ENCODE results near the gene DBN1. TPM values are rescaled to one million over a fixed set of nuclear protein-coding genes. Genes with fewer than 3 reads are reported as not detected.
A peak's percentile ranks its signal among the peaks of the same experiment; 100 is the strongest.
"Not testable (repeated sequence)": the region's sequence is repeated elsewhere in the genome, so short reads cannot be mapped to it uniquely, and the experiment has no call there.

Gene DBN1
- total RNA-seq, 1 experiment from 2014 or later, result 286 TPM

GRCh38 chr5:177425196-177425800 is 48.1 kb downstream of the DBN1 start:
- BruUV-seq (replicated peaks), result no TSS peak
- POLR2A ChIA-PET (ENCODE audit: low non-redundant PET), result no interaction called here

GRCh38 chr5:177423671-177424070 is 49.8 kb downstream of the DBN1 start:
- H3K4me1 ChIP-seq (ENCODE audit: insufficient read depth, low read length, poor library complexity, severe bottlenecking), result peaks cover 13% of the 10 kb centered on the region
- H3K4me3 ChIP-seq (ENCODE audit: low read depth, low read length, poor library complexity, severe bottlenecking), result no peak overlapping the region
- ChIA-PET POLR2A (ENCODE audit: low non-redundant PET) (no interaction called here), CTCF (no interaction called here)
- no peaks in the 10 kb centered on the region for H3K27me3 ChIP-seq (replicated peaks; ENCODE audit: insufficient read depth, low read depth, low read length, poor library complexity)
- H3K36me3 ChIP-seq (ENCODE audit: insufficient read depth, low read length, poor library complexity, severe bottlenecking), result no peaks in the 10 kb centered on the region
- no peak overlapping the region for H3K27ac ChIP-seq (ENCODE audit: low read depth, low read length, poor library complexity, severe bottlenecking)
- intact Hi-C loops (cut with micrococcal nuclease; ENCODE audit: unreplicated experiment), result no loop called here
- BruUV-seq (replicated peaks), result no TSS peak
- no peak for DNase-seq (ENCODE audit: low spot score)
- TF ChIP-seq EZH2 (IDR thresholded peaks at IDR 0.05; ENCODE audit: borderline replicate concordance, low read depth, low read length, poor library complexity, severe bottlenecking), result no peak
- TF ChIP-seq CTCF (conservative IDR thresholded peaks at IDR 0.05; ENCODE audit: low read depth, low read length), result no peak
- no peaks in the 10 kb centered on the region for H3K9me3 ChIP-seq (ENCODE audit: low read depth, low read length, poor library complexity, severe bottlenecking)

More at GRCh38 chr5:177425196-177425800, 48.1 kb downstream of the DBN1 start:
- CTCF ChIA-PET, result interaction anchor here (1.3 kb wide), 1 partner anchor 115 kb away, joined by 5 read pairs; no protein-coding TSS in a partner anchor
- intact Hi-C loops (cut with micrococcal nuclease; ENCODE audit: unreplicated experiment), result no loop called here
- peaks cover 13% of the 10 kb centered on the region for H3K4me1 ChIP-seq (ENCODE audit: insufficient read depth, low read length, poor library complexity, severe bottlenecking)
- no peaks in the 10 kb centered on the region for H3K9me3 ChIP-seq (ENCODE audit: low read depth, low read length, poor library complexity, severe bottlenecking)
- H3K36me3 ChIP-seq (ENCODE audit: insufficient read depth, low read length, poor library complexity, severe bottlenecking), result no peaks in the 10 kb centered on the region
- H3K27me3 ChIP-seq (replicated peaks; ENCODE audit: insufficient read depth, low read depth, low read length, poor library complexity), result no peaks in the 10 kb centered on the region
- peak overlapping the region; percentile 76 for H3K27ac ChIP-seq (ENCODE audit: low read depth, low read length, poor library complexity, severe bottlenecking)
- peak overlapping the region; percentile 61 for H3K4me3 ChIP-seq (ENCODE audit: low read depth, low read length, poor library complexity, severe bottlenecking)
- TF ChIP-seq CTCF (conservative IDR thresholded peaks at IDR 0.05; ENCODE audit: low read depth, low read length) (no peak), EZH2 (IDR thresholded peaks at IDR 0.05; ENCODE audit: borderline replicate concordance, low read depth, low read length, poor library complexity, severe bottlenecking) (no peak)
- no peak for DNase-seq (ENCODE audit: low spot score)

GRCh38 chr5:177421062-177421798 is 52.2 kb downstream of the DBN1 start:
- H3K27me3 ChIP-seq (replicated peaks; ENCODE audit: insufficient read depth, low read depth, low read length, poor library complexity), result no peaks in the 10 kb centered on the region
- no peak for DNase-seq (ENCODE audit: low spot score)
- no peak overlapping the region for H3K27ac ChIP-seq (ENCODE audit: low read depth, low read length, poor library complexity, severe bottlenecking)
- H3K9me3 ChIP-seq (ENCODE audit: low read depth, low read length, poor library complexity, severe bottlenecking), result no peaks in the 10 kb centered on the region
- no peaks in the 10 kb centered on the region for H3K36me3 ChIP-seq (ENCODE audit: insufficient read depth, low read length, poor library complexity, severe bottlenecking)
- TF ChIP-seq CTCF (conservative IDR thresholded peaks at IDR 0.05; ENCODE audit: low read depth, low read length) (no peak), EZH2 (IDR thresholded peaks at IDR 0.05; ENCODE audit: borderline replicate concordance, low read depth, low read length, poor library complexity, severe bottlenecking) (no peak)
- no peak overlapping the region for H3K4me3 ChIP-seq (ENCODE audit: low read depth, low read length, poor library complexity, severe bottlenecking)
- POLR2A ChIA-PET (ENCODE audit: low non-redundant PET), result no interaction called here
- peaks cover 4% of the 10 kb centered on the region for H3K4me1 ChIP-seq (ENCODE audit: insufficient read depth, low read length, poor library complexity, severe bottlenecking)
- BruUV-seq (replicated peaks), result no TSS peak
- intact Hi-C loops (cut with micrococcal nuclease; ENCODE audit: unreplicated experiment), result no loop called here
- CTCF ChIA-PET, result no interaction called here

- H3K9me3 ChIP-seq (ENCODE audit: low read depth, low read length, poor library complexity, severe bottlenecking); DNase-seq (ENCODE audit: low spot score); H3K4me1 ChIP-seq (ENCODE audit: insufficient read depth, low read length, poor library complexity, severe bottlenecking); CTCF ChIA-PET; BruUV-seq (replicated peaks); H3K36me3 ChIP-seq (ENCODE audit: insufficient read depth, low read length, poor library complexity, severe bottlenecking); H3K4me3 ChIP-seq (ENCODE audit: low read depth, low read length, poor library complexity, severe bottlenecking); H3K27me3 ChIP-seq (replicated peaks; ENCODE audit: insufficient read depth, low read depth, low read length, poor library complexity); intact Hi-C loops (cut with micrococcal nuclease; ENCODE audit: unreplicated experiment); POLR2A ChIA-PET (ENCODE audit: low non-redundant PET); H3K27ac ChIP-seq (ENCODE audit: low read depth, low read length, poor library complexity, severe bottlenecking): not testable (repeated sequence)
Observed at GRCh38 chr5:177420472-177420871, 53.0 kb downstream of the DBN1 start.

Measured in A673 (cell line).